HG03442 (cell line): ENCODE results near the gene TMOD2.

Experiments used
- ATAC-seq: cut with Tn5 transposase; IDR thresholded peaks from one replicate; pipeline ENCODE4 v1.9.1; 2021; ENCODE audit warnings: mild to moderate bottlenecking, moderate library complexity; ENCODE audit not compliant: unreplicated experiment

The TMOD2 gene

GRCh38 chr15:51750792-51751696, at the start of gene TMOD2:
TMOD2 (plus strand) TSS chr15:51751597; CDS start chr15:51766442, 14,845 bp downstream.
- peak; percentile 75 for ATAC-seq

GRCh38 chr15:51702710-51703109, 48.7 kb upstream of the TMOD2 start:
- ATAC-seq: no peak

GRCh38 chr15:51706291-51706690, 45.1 kb upstream of the TMOD2 start:
- ATAC-seq: no peak

- ATAC-seq: no peak
Observed at GRCh38 chr15:51706926-51707608, 44.3 kb upstream of the TMOD2 start.

- ATAC-seq: no peak
Observed at GRCh38 chr15:51708013-51708412, 43.4 kb upstream of the TMOD2 start.

GRCh38 chr15:51709031-51709430, 42.4 kb upstream of the TMOD2 start:
- ATAC-seq: no peak

GRCh38 chr15:51714162-51714561, 37.2 kb upstream of the TMOD2 start:
- ATAC-seq: no peak

- no peak for ATAC-seq
Observed at GRCh38 chr15:51714911-51715310, 36.5 kb upstream of the TMOD2 start.

GRCh38 chr15:51718219-51718618, 33.2 kb upstream of the TMOD2 start:
- no peak for ATAC-seq

GRCh38 chr15:51718746-51719145, 32.7 kb upstream of the TMOD2 start:
- ATAC-seq: no peak

GRCh38 chr15:51720201-51720995, 31.0 kb upstream of the TMOD2 start:
- no peak for ATAC-seq

- no peak for ATAC-seq
Observed at GRCh38 chr15:51721199-51721960, 30.0 kb upstream of the TMOD2 start.

GRCh38 chr15:51724199-51724598, 27.2 kb upstream of the TMOD2 start:
- ATAC-seq: no peak

- ATAC-seq: no peak
Observed at GRCh38 chr15:51724673-51725072, 26.7 kb upstream of the TMOD2 start.

GRCh38 chr15:51726302-51727073, 24.9 kb upstream of the TMOD2 start:
- peak; percentile 94 for ATAC-seq

- ATAC-seq: no peak
Observed at GRCh38 chr15:51727141-51727897, 24.1 kb upstream of the TMOD2 start.

- ATAC-seq: peak; percentile 55
Observed at GRCh38 chr15:51731549-51732267, 19.7 kb upstream of the TMOD2 start.

GRCh38 chr15:51732646-51733045, 18.8 kb upstream of the TMOD2 start:
- ATAC-seq: no peak
